Endothelial cell of umbilical vein (primary cell): Measurements from ENCODE around the gene COL4A2. TPM values are rescaled to one million over a fixed set of nuclear protein-coding genes. Genes with fewer than 3 reads are reported as not detected.

Source experiments
- BruUV-seq: library from RNA; stranded (reverse); fragments of 400-500 nt; replicated peaks from 2 replicates; lab custom pipeline; 2021; lab: Mats Ljungman, UMichigan
- CTCF ChIA-PET: fragments of 300-600, 350-600 bp; sonication (Branson Sonifier 250); formaldehyde crosslinking; loops from one replicate; lab custom pipeline; 2021; ENCODE audit warnings: antibody characterized with exemption, inconsistent platforms; lab: Charles Lee
- POLR2A ChIA-PET: fragments of 300-600, 350-600 bp; sonication (Branson Sonifier 250); formaldehyde crosslinking; loops from one replicate; lab custom pipeline; 2021; ENCODE audit warnings: antibody characterized with exemption, inconsistent platforms; lab: Charles Lee
- DNase-seq: peaks from one replicate; pipeline ENCODE4 v3.0.0-alpha.2; 2011; ENCODE audit warnings: low read depth, low spot score
- FAIRE-seq: peaks from 2 replicates; lab custom pipeline; 2011; peaks lifted over from hg19 to GRCh38; lab: Jason Lieb, UNC
- H2AFZ ChIP-seq: 2 replicates; pipeline ENCODE4 v1.6.0; 2012; ENCODE audit warnings: low read depth, low read length, control low read depth, inconsistent platforms
- H3K27ac ChIP-seq: 2 replicates; pipeline ENCODE4 v1.5.1; 2011; ENCODE audit warnings: low read depth, mild to moderate bottlenecking, control low read depth, low read length, moderate library complexity; ENCODE audit not compliant: insufficient read depth
- H3K27me3 ChIP-seq, 2 experiments: 2 replicates each; pipeline versions ENCODE4 v1.6.0 to v1.6.1; 2011; ENCODE audit warnings: low read length in 2 of 2, mixed read lengths in 1 of 2; ENCODE audit not compliant: control insufficient read depth in 2 of 2, insufficient read depth in 2 of 2
- H3K36me3 ChIP-seq, 2 experiments: 2 replicates in 1 of 2; 3 replicates in 1 of 2; pipeline ENCODE4 v1.5.1; 2011; ENCODE audit warnings: low read length in 2 of 2, mild to moderate bottlenecking in 1 of 2, moderate library complexity in 1 of 2; ENCODE audit not compliant: control insufficient read depth in 2 of 2, insufficient read depth in 2 of 2; ENCODE audit errors: extremely low read depth in 1 of 2
- H3K4me1 ChIP-seq: 3 replicates; pipeline ENCODE4 v1.5.1; 2011; ENCODE audit warnings: mild to moderate bottlenecking, low read length; ENCODE audit not compliant: control insufficient read depth, insufficient read depth; ENCODE audit errors: extremely low read depth
- H3K4me2 ChIP-seq: 2 replicates; pipeline ENCODE4 v1.6.1; 2011; ENCODE audit warnings: low read length, control low read depth, mixed read lengths; ENCODE audit not compliant: insufficient read depth
- H3K4me3 ChIP-seq, 3 experiments: fragments of 200-600 bp in 1 of 3; sonication (generic), shearing (Covaris generic) in 1 of 3; replicated peaks in 1 of 3; 2 replicates each; pipeline ENCODE4 v1.5.1; 2011 to 2016; ENCODE audit warnings: control low read depth in 3 of 3, low read length in 3 of 3, mild to moderate bottlenecking in 2 of 3, inconsistent platforms in 1 of 3, low read depth in 1 of 3, moderate library complexity in 1 of 3; ENCODE audit not compliant: insufficient read depth in 1 of 3
- H3K79me2 ChIP-seq: 2 replicates; pipeline ENCODE4 v1.6.0; 2012; ENCODE audit warnings: low read length, inconsistent platforms; ENCODE audit not compliant: control insufficient read depth, insufficient read depth
- H3K9ac ChIP-seq: replicated peaks from 2 replicates; pipeline ENCODE3; 2011; ENCODE audit warnings: low read length, control low read depth; ENCODE audit not compliant: insufficient read depth; ENCODE audit errors: extremely low read depth
- H3K9me1 ChIP-seq: replicated peaks from 3 replicates; pipeline ENCODE4 v1.6.0; 2011; ENCODE audit warnings: mild to moderate bottlenecking, low read length; ENCODE audit not compliant: control insufficient read depth, insufficient read depth; ENCODE audit errors: extremely low read depth
- H3K9me3 ChIP-seq: replicated peaks from 2 replicates; pipeline ENCODE4 v1.5.1; 2012; ENCODE audit warnings: low read length, inconsistent platforms; ENCODE audit not compliant: control insufficient read depth, insufficient read depth
- H4K20me1 ChIP-seq: replicated peaks from 2 replicates; pipeline ENCODE3; 2011; ENCODE audit warnings: mild to moderate bottlenecking, low read length; ENCODE audit not compliant: control insufficient read depth, insufficient read depth; ENCODE audit errors: extremely low read depth
- CTCF ChIP-seq, 2 donors: IDR thresholded peaks; 1 replicate in 1 of 2; 2 replicates in 1 of 2; pipeline ENCODE4 v1.5.1; 2011; ENCODE audit warnings: low read length in 2 of 2, mild to moderate bottlenecking in 2 of 2, moderate library complexity in 2 of 2, control low read depth in 1 of 2, inconsistent platforms in 1 of 2, low read depth in 1 of 2; ENCODE audit not compliant: insufficient read depth in 1 of 2; ENCODE audit errors: extremely low read depth in 1 of 2
- EZH2 ChIP-seq: IDR thresholded peaks from 2 replicates; pipeline ENCODE4 v1.6.1; 2012; ENCODE audit warnings: borderline replicate concordance, low read depth, mild to moderate bottlenecking, moderate library complexity, low read length, inconsistent platforms; ENCODE audit not compliant: severe bottlenecking
- FOS ChIP-seq: IDR thresholded peaks from 2 replicates; pipeline ENCODE4 v1.6.1; 2011; ENCODE audit warnings: mild to moderate bottlenecking, low read length, moderate library complexity, borderline replicate concordance; ENCODE audit not compliant: insufficient read depth
- GATA2 ChIP-seq: IDR thresholded peaks from 2 replicates; pipeline ENCODE4 v1.7.0; 2011; ENCODE audit warnings: low read depth, mild to moderate bottlenecking, moderate library complexity, mixed read lengths, low read length; ENCODE audit not compliant: insufficient read length, insufficient read depth
- JUN ChIP-seq: IDR thresholded peaks from 2 replicates; pipeline ENCODE4 v1.6.1; 2011; ENCODE audit warnings: borderline replicate concordance, low read depth; ENCODE audit not compliant: insufficient read length, insufficient read depth
- MAX ChIP-seq: IDR thresholded peaks from 2 replicates; pipeline ENCODE4 v1.6.1; 2011; ENCODE audit not compliant: insufficient read depth, insufficient read length
- MYC ChIP-seq: IDR thresholded peaks from one replicate; pipeline ENCODE4 v1.6.1; 2011; ENCODE audit warnings: mild to moderate bottlenecking, low read depth, low read length
- POLR2A ChIP-seq: IDR thresholded peaks from 2 replicates; pipeline ENCODE4 v1.6.1; 2012; ENCODE audit warnings: low read depth, mild to moderate bottlenecking, control low read depth, low read length
- POLR2AphosphoS5 ChIP-seq: IDR thresholded peaks from 2 replicates; pipeline ENCODE4 v1.6.1; 2012; ENCODE audit warnings: low read depth, mild to moderate bottlenecking, control low read depth, low read length, moderate library complexity; ENCODE audit not compliant: insufficient read depth
- dilution Hi-C: fragments of 300-500 bp; cut with MboI; formaldehyde crosslinking; loops from one replicate; pipeline ENCODE4 v1.15.0; 2019; ENCODE audit warnings: low sequenced_read_pairs; ENCODE audit not compliant: extremely low pct_ligation_motif_present
- intact Hi-C: fragments of 100-400 bp; cut with micrococcal nuclease; formaldehyde crosslinking; loops from one replicate; pipeline ENCODE4 v1.10.0; 2022
- polyA plus RNA-seq, 4 experiments: library from polyadenylated mRNA; depleted of rRNA in 3 of 4; stranded (reverse) in 3 of 4; unstranded in 1 of 4; fragments of >200 nt; gene quantifications; 2 replicates each; pipeline versions ENCODE4 v1.2.1 to v1.2.3, GENCODE V29; 2011 to 2012; ENCODE audit warnings: missing spikeins in 1 of 4
- total RNA-seq: library from RNA; stranded (reverse); gene quantifications from 2 replicates; pipeline ENCODE4 v1.2.3, GENCODE V29; 2021

Gene COL4A2
- total and polyA plus RNA-seq, 2 donors (not counting 3 experiments of a cell fraction or from before 2014, with no cell fraction given), result 792 to 940 TPM

GRCh38 chr13:110283736-110284517, 23.2 kb upstream of the COL4A2 start:
- peaks cover 25% of the 10 kb centered on the region for H3K79me2 ChIP-seq
- H2AFZ ChIP-seq, result no peak overlapping the region
- no peaks in the 10 kb centered on the region for H3K9me1 ChIP-seq
- DNase-seq (no peak), FAIRE-seq (no peak)
- BruUV-seq, result no TSS peak
- intact Hi-C loops, result no loop called here
- no peaks in the 10 kb centered on the region for H3K27me3 ChIP-seq
- H3K9me3 ChIP-seq, result no peaks in the 10 kb centered on the region
- dilution Hi-C loops, result no loop called here
- no peak overlapping the region for H3K27ac ChIP-seq
- no peak overlapping the region for H3K4me2 ChIP-seq
- CTCF ChIA-PET, result interaction anchor here (1.2 kb wide), 1 partner anchor 71 kb away, joined by 3 read pairs; no protein-coding TSS in a partner anchor
- peaks cover 2% of the 10 kb centered on the region for H4K20me1 ChIP-seq
- H3K36me3 ChIP-seq, result peaks cover 5 to 6% of the 10 kb centered on the region in 2 experiments
- TF ChIP-seq FOS, result no peak
- TF ChIP-seq CTCF (IDR thresholded peaks at IDR 0.05; ENCODE audit: extremely low read depth in 1 of 2, insufficient read depth in 1 of 2, low read depth in 1 of 2, low read length in 2 of 2), result no peak
- no peak for TF ChIP-seq POLR2AphosphoS5
- no peak for TF ChIP-seq GATA2
- TF ChIP-seq POLR2A, result no peak
- no peak for TF ChIP-seq EZH2
- no peak for TF ChIP-seq MYC
- no peak for TF ChIP-seq MAX
- TF ChIP-seq JUN, result no peak
- no peak overlapping the region for H3K9ac ChIP-seq
- no peak overlapping the region for H3K4me3 ChIP-seq
- no peaks in the 10 kb centered on the region for H3K4me1 ChIP-seq
- POLR2A ChIA-PET, result no interaction called here
